Peyer's patch (tissue), 4 donors: ENCODE measurements around the gene KDM1A. TPM values are rescaled to one million over a fixed set of nuclear protein-coding genes. Genes with fewer than 3 reads are reported as not detected.

Source experiments
- DNase-seq, 3 donors: peaks; one replicate each; pipeline ENCODE4 v3.0.0-alpha.2; 2017 to 2019
- H3K27ac ChIP-seq, 4 donors: fragments of 200-600 bp; sonication (generic); one replicate each; pipeline ENCODE4 v1.5.1; 2016 to 2019
- H3K27me3 ChIP-seq, 2 donors: fragments of 200-600 bp; sonication (generic); one replicate each; pipeline ENCODE4 v1.5.1; 2019
- H3K36me3 ChIP-seq, 3 donors: fragments of 200-600 bp; sonication (generic); one replicate each; pipeline ENCODE4 v1.5.1; 2016 to 2019
- H3K4me1 ChIP-seq, 4 donors: fragments of 200-600 bp; sonication (generic); one replicate each; pipeline ENCODE4 v1.5.1; 2016 to 2019
- H3K4me3 ChIP-seq, 4 donors: fragments of 200-600 bp; sonication (generic); 1 replicate in 3 of 4; 2 replicates in 1 of 4; pipeline ENCODE4 v1.5.1; 2016 to 2019; ENCODE audit warnings: mild to moderate bottlenecking in 1 of 4
- H3K9me3 ChIP-seq, 4 donors: fragments of 200-600 bp; sonication (generic); one replicate each; pipeline ENCODE4 v1.5.1; 2016 to 2019; ENCODE audit warnings: mild to moderate bottlenecking in 1 of 4
- POLR2A ChIP-seq, 2 donors: fragments of 450-650 bp; IDR thresholded peaks; one replicate each; pipeline ENCODE4 v1.5.1; 2017; ENCODE audit warnings: antibody characterized with exemption in 2 of 2, mild to moderate bottlenecking in 2 of 2, moderate library complexity in 2 of 2
- total RNA-seq, 4 donors: library from RNA; depleted of rRNA; stranded (reverse); fragments of >200 nt; gene quantifications; one replicate each; pipeline ENCODE4 v1.1.0, GENCODE V29; 2016
- TF ChIP-seq, protein P1 (sequence below), 6 experiments: fragments of 450-650 bp in 4 of 6; fragments of 200-600 bp in 2 of 6; sonication (generic) in 1 of 6; IDR thresholded peaks; one replicate each; pipeline ENCODE4 v1.5.1; 2017 to 2019; ENCODE audit warnings: antibody characterized with exemption in 6 of 6, mild to moderate bottlenecking in 3 of 6, moderate library complexity in 1 of 6

Gene KDM1A
- total RNA-seq, 4 donors from 2014 or later: 33.5 to 102 (median 40.9) TPM

- TF ChIP-seq POLR2A (IDR thresholded peaks at IDR 0.05): no peak
- TF ChIP-seq, protein P1, sequence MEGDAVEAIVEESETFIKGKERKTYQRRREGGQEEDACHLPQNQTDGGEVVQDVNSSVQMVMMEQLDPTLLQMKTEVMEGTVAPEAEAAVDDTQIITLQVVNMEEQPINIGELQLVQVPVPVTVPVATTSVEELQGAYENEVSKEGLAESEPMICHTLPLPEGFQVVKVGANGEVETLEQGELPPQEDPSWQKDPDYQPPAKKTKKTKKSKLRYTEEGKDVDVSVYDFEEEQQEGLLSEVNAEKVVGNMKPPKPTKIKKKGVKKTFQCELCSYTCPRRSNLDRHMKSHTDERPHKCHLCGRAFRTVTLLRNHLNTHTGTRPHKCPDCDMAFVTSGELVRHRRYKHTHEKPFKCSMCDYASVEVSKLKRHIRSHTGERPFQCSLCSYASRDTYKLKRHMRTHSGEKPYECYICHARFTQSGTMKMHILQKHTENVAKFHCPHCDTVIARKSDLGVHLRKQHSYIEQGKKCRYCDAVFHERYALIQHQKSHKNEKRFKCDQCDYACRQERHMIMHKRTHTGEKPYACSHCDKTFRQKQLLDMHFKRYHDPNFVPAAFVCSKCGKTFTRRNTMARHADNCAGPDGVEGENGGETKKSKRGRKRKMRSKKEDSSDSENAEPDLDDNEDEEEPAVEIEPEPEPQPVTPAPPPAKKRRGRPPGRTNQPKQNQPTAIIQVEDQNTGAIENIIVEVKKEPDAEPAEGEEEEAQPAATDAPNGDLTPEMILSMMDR (IDR thresholded peaks at IDR 0.05): no peak
- H3K27ac ChIP-seq: no peak overlapping the region
- H3K27me3 ChIP-seq: no peaks in the 10 kb centered on the region
- H3K4me3 ChIP-seq: no peak overlapping the region
- no peak for DNase-seq
- no peaks in the 10 kb centered on the region for H3K4me1 ChIP-seq
- H3K9me3 ChIP-seq: no peaks in the 10 kb centered on the region
- H3K36me3 ChIP-seq: peaks cover 0 to 55% (median 0%) of the 10 kb centered on the region in 3 donors
These were observed 49.9 kb downstream of the KDM1A start for GRCh38 chr1:23069149-23069548.

DNA sequence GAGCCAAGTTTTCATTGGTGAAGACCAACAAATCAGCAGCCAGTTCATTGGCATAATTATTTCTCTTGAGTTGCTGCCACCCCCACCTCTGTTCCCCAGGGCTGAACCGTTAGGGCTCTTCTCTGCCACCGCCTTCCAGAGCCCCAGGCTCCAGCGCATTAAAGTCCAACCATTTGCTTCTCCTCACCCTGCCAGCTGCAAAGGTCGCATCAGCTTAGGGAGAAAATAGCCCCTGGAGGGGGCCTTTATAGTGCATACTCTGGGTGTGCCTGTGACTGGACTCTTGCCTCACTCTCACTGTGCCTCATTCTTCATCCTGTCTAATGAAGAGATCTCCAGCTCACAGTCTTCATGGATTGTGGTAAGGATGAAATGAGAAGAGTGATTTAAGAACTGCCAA lies 50.4 kb downstream of the KDM1A start:
- peaks cover 0 to 55% (median 0%) of the 10 kb centered on the region in 3 donors for H3K36me3 ChIP-seq
- no peaks in the 10 kb centered on the region for H3K27me3 ChIP-seq
- no peak overlapping the region for H3K27ac ChIP-seq
- H3K4me1 ChIP-seq: no peaks in the 10 kb centered on the region
- TF ChIP-seq POLR2A (IDR thresholded peaks at IDR 0.05): no peak
- TF ChIP-seq, protein P1 (IDR thresholded peaks at IDR 0.05): no peak
- no peaks in the 10 kb centered on the region for H3K9me3 ChIP-seq
- DNase-seq: no peak
- H3K4me3 ChIP-seq: no peak overlapping the region

DNA sequence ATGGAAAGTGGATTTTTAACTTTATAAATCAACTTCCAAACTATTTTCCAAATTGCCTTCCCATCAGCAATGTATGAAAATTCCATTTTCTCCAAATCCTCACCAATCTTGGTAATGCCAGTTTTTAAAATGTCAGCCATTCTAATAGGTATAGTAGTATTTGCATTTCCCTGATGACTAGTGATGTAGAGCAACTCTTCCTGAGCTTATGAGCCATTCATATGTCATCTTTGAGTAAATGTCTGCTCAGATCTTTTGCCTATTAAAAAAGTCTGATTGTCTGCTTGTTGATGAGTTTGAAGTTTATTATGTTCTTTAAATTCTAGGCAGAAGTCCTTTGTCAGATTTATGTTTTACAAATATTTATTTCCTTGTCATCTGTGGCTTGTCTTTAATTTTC lies 54.7 kb downstream of the KDM1A start:
- TF ChIP-seq POLR2A (IDR thresholded peaks at IDR 0.05): no peak
- TF ChIP-seq, protein P1 (IDR thresholded peaks at IDR 0.05): no peak
- DNase-seq: no peak
- Histone ChIP-seq H3K27me3 (no peaks in the 10 kb centered on the region), H3K9me3 (no peaks in the 10 kb centered on the region), H3K4me1 (no peaks in the 10 kb centered on the region), H3K4me3 (no peak overlapping the region), H3K27ac (no peak overlapping the region), H3K36me3 (peaks cover 0 to 72% (median 0%) of the 10 kb centered on the region in 3 donors)

DNA sequence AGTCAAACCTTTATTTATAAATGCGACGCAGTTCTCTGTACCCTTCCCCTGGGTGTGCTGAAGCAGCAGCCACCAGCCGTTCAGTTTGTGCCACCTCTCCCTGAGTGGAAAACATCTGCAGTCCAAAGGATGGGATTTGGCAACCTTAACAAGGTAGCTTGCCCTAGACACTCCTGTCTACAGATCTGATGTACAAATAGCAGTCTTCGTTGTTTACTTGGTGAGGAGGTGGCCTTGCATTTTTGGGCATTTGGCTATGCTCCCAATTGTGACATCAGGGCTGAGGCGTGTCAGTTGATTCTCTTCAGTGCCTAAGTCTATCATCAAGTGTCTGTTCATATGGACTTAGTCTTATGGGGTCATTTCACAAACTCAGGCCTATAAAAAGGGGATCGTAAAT lies 59.8 kb downstream of the KDM1A start:
- Histone ChIP-seq H3K4me3 (no peak overlapping the region), H3K9me3 (no peaks in the 10 kb centered on the region), H3K4me1 (peaks cover 0 to 5% (median 0%) of the 10 kb centered on the region in 4 donors), H3K36me3 (peaks cover 0 to 77% (median 0%) of the 10 kb centered on the region in 3 donors), H3K27me3 (no peaks in the 10 kb centered on the region), H3K27ac (no peak overlapping the region)
- DNase-seq: no peak
- TF ChIP-seq, protein P1 (IDR thresholded peaks at IDR 0.05): no peak
- TF ChIP-seq POLR2A (IDR thresholded peaks at IDR 0.05): no peak

DNA sequence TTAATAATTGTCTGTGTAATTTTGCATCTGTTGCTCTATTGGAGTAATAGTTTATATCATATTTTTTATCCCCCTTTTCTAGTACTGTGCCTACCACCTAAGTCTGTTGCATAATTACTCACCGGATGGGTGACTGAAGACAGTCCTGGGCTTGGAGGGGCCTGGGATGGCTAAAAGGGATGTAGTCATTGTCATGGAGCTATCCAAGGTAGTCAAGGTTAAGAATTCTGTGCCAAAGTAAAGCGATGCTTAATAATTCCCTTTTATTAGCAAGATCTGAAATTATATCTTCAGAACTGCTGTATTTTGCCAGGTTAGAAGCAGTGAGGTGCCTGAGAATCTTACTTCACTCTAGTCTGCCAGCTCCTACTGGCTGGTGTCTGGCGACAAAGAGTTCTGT lies 61.6 kb downstream of the KDM1A start:
- no peaks in the 10 kb centered on the region for H3K27me3 ChIP-seq
- no peaks in the 10 kb centered on the region for H3K9me3 ChIP-seq
- H3K4me1 ChIP-seq: peaks cover 0 to 8% (median 0%) of the 10 kb centered on the region in 4 donors
- H3K27ac ChIP-seq: no peak overlapping the region
- H3K36me3 ChIP-seq: peaks cover 0 to 88% (median 0%) of the 10 kb centered on the region in 3 donors
- no peak for DNase-seq
- no peak overlapping the region for H3K4me3 ChIP-seq
- no peak for TF ChIP-seq POLR2A (IDR thresholded peaks at IDR 0.05)
- TF ChIP-seq, protein P1 (IDR thresholded peaks at IDR 0.05): no peak

- DNase-seq: no peak
- peaks cover 0 to 8% (median 0%) of the 10 kb centered on the region in 4 donors for H3K4me1 ChIP-seq
- H3K27ac ChIP-seq: no peak overlapping the region
- H3K4me3 ChIP-seq: no peak overlapping the region
- peaks cover 0 to 92% (median 0%) of the 10 kb centered on the region in 3 donors for H3K36me3 ChIP-seq
- no peaks in the 10 kb centered on the region for H3K27me3 ChIP-seq
- H3K9me3 ChIP-seq: no peaks in the 10 kb centered on the region
- TF ChIP-seq, protein P1 (IDR thresholded peaks at IDR 0.05): peak in 3 of 6 experiments; percentile 30 to 37 (median 31)
- no peak for TF ChIP-seq POLR2A (IDR thresholded peaks at IDR 0.05)
These were observed 62.1 kb downstream of the KDM1A start for GRCh38 chr1:23081376-23081775.
